HepG2 (cell line): ENCODE results near the gene N4BP2L1. TPM values are rescaled to one million over a fixed set of nuclear protein-coding genes. Genes with fewer than 3 reads are reported as not detected.

Experiments used
- AGO2 ChIP-seq: fragments of 200-400 bp; formaldehyde crosslinking; optimal IDR thresholded peaks from 2 replicates; pipeline ENCODE3; 2017; ENCODE audit warnings: mild to moderate bottlenecking, low read depth, low read length, moderate library complexity
- CAMTA2 ChIP-seq: sonication (generic); formaldehyde crosslinking; IDR thresholded peaks from 2 replicates; pipeline ENCODE4 v1.4.0; 2020; ENCODE audit warnings: mild to moderate bottlenecking, missing genetic modification reagents, borderline replicate concordance
- FOXP1 ChIP-seq, 2 experiments: fragments of 450-650 bp in 1 of 2; IDR thresholded peaks; 2 replicates each; pipeline ENCODE4 v1.6.1; 2017 to 2018; ENCODE audit warnings: antibody characterized with exemption in 1 of 2
- GTF3A ChIP-seq: sonication (generic); formaldehyde crosslinking; conservative IDR thresholded peaks from 2 replicates; pipeline ENCODE4 v1.4.0; 2020; ENCODE audit warnings: mild to moderate bottlenecking, missing genetic modification reagents
- HNF4G ChIP-seq, 2 experiments: sonication (generic) in 1 of 2; formaldehyde crosslinking in 1 of 2; IDR thresholded peaks; 2 replicates each; pipeline versions ENCODE4 v1.4.0 to v1.6.1; 2011 to 2020; ENCODE audit warnings: borderline replicate concordance in 2 of 2, low read depth in 2 of 2, mild to moderate bottlenecking in 2 of 2, low read length in 1 of 2, missing genetic modification reagents in 1 of 2, moderate library complexity in 1 of 2
- HOXA5 ChIP-seq: sonication (generic); formaldehyde crosslinking; IDR thresholded peaks from 2 replicates; pipeline ENCODE4 v1.4.0; 2020; ENCODE audit warnings: missing genetic modification reagents
- MATR3 ChIP-seq: sonication (generic); formaldehyde crosslinking; IDR thresholded peaks from 2 replicates; pipeline ENCODE4 v1.4.0; 2020; ENCODE audit warnings: missing genetic modification reagents
- MIER3 ChIP-seq: IDR thresholded peaks from 2 replicates; pipeline ENCODE4 v1.6.1; 2016; ENCODE audit warnings: missing compliant biosample characterization, borderline replicate concordance
- NCOA1 ChIP-seq: sonication (generic); formaldehyde crosslinking; IDR thresholded peaks from 2 replicates; pipeline ENCODE4 v1.9.0; 2021; ENCODE audit warnings: missing genetic modification reagents
- PHF21A ChIP-seq: sonication (generic); formaldehyde crosslinking; IDR thresholded peaks from 2 replicates; pipeline ENCODE4 v1.5.0; 2020; ENCODE audit warnings: mild to moderate bottlenecking, missing genetic modification reagents
- SNRNP70 ChIP-seq: fragments of 200-400 bp; formaldehyde crosslinking; IDR thresholded peaks from 2 replicates; pipeline ENCODE4 v1.6.1; 2017; ENCODE audit warnings: mild to moderate bottlenecking, low read depth, low read length, moderate library complexity
- TARDBP ChIP-seq: sonication (generic); formaldehyde crosslinking; IDR thresholded peaks from 2 replicates; pipeline ENCODE4 v1.8.0; 2022; ENCODE audit warnings: mild to moderate bottlenecking, missing genetic modification reagents
- ZFP1 ChIP-seq: IDR thresholded peaks from 2 replicates; pipeline ENCODE4 v1.6.1; 2016
- ZFX ChIP-seq: sonication (generic); formaldehyde crosslinking; IDR thresholded peaks from 2 replicates; pipeline ENCODE4 v1.4.0; 2020; ENCODE audit warnings: mild to moderate bottlenecking, low read depth, missing genetic modification reagents, moderate library complexity
- ZNF207 ChIP-seq: fragments of 450-650 bp; IDR thresholded peaks from 2 replicates; pipeline ENCODE4 v1.6.1; 2016; ENCODE audit warnings: antibody characterized with exemption, borderline replicate concordance
- ZNF30 ChIP-seq: sonication (generic); formaldehyde crosslinking; IDR thresholded peaks from 2 replicates; pipeline ENCODE4 v1.5.0; 2020; ENCODE audit warnings: mild to moderate bottlenecking, missing genetic modification reagents
- ZNF580 ChIP-seq: IDR thresholded peaks from 2 replicates; pipeline ENCODE4 v1.6.1; 2016; ENCODE audit warnings: low read depth, borderline replicate concordance
- ZNF619 ChIP-seq: sonication (generic); formaldehyde crosslinking; IDR thresholded peaks from 2 replicates; pipeline ENCODE4 v1.4.0; 2020; ENCODE audit warnings: mild to moderate bottlenecking, missing genetic modification reagents
- ZNF703 ChIP-seq: sonication (generic); formaldehyde crosslinking; IDR thresholded peaks from 2 replicates; pipeline ENCODE4 v1.5.1; 2020; ENCODE audit warnings: missing genetic modification reagents, mild to moderate bottlenecking, moderate library complexity, borderline replicate concordance
- ZNF740 ChIP-seq: sonication (generic); formaldehyde crosslinking; IDR thresholded peaks from 2 replicates; pipeline ENCODE4 v1.4.0; 2020; ENCODE audit warnings: missing genetic modification reagents
- ZNF776 ChIP-seq: sonication (generic); formaldehyde crosslinking; IDR thresholded peaks from 2 replicates; pipeline ENCODE4 v1.4.0; 2020; ENCODE audit warnings: mild to moderate bottlenecking, missing genetic modification reagents
- polyA plus RNA-seq, 8 experiments: library from polyadenylated mRNA; depleted of rRNA in 3 of 8; stranded (reverse) in 7 of 8; unstranded in 1 of 8; fragments of >200 nt; fragmentation: Illumina TruSeq in 4 of 8; extraction: Trizol in 4 of 8; gene quantifications; 2 replicates each; pipeline versions ENCODE4 v1.2.1 to v1.2.3, GENCODE V29; 2011 to 2016; ENCODE audit warnings: low read depth in 4 of 8, missing spikeins in 1 of 8, mixed read lengths in 1 of 8; ENCODE audit not compliant: insufficient read depth in 1 of 8
- total RNA-seq, 5 experiments: library from RNA; depleted of rRNA; stranded (reverse); fragments of >200 nt; fragmentation: Illumina TruSeq; extraction: Trizol; gene quantifications; 2 replicates each; pipeline ENCODE4 v1.2.3, GENCODE V29; 2016; ENCODE audit warnings: low read depth in 1 of 5
- TF ChIP-seq, protein P1 (sequence below): sonication (generic); formaldehyde crosslinking; IDR thresholded peaks from 2 replicates; pipeline ENCODE4 v1.8.1; 2023; ENCODE audit warnings: missing genetic modification reagents, mild to moderate bottlenecking, borderline replicate concordance
- TF ChIP-seq, protein P2 (sequence below): IDR thresholded peaks from 2 replicates; pipeline ENCODE4 v1.6.1; 2016; ENCODE audit warnings: missing genetic modification reagents, missing compliant biosample characterization
- TF ChIP-seq, protein P3 (sequence below): sonication (generic); formaldehyde crosslinking; IDR thresholded peaks from 2 replicates; pipeline ENCODE4 v1.9.0; 2021; ENCODE audit warnings: missing genetic modification reagents, mild to moderate bottlenecking, borderline replicate concordance
- TF ChIP-seq, protein P4 (sequence below): sonication (generic); formaldehyde crosslinking; IDR thresholded peaks from 2 replicates; pipeline ENCODE4 v1.5.1; 2020; ENCODE audit warnings: mild to moderate bottlenecking, moderate library complexity, missing genetic modification reagents
- TF ChIP-seq, protein P5 (sequence below): conservative IDR thresholded peaks from 2 replicates; pipeline ENCODE4 v1.6.1; 2018; ENCODE audit warnings: missing genetic modification reagents

The N4BP2L1 gene
- total and polyA plus RNA-seq, 2 of the 13 experiments (the other 11 are each of a cell fraction or from before 2014, with no cell fraction given): 13.2 to 34.5 TPM

- no peak for TF ChIP-seq MATR3 (CRISPR knock-in tag)
- no peak for TF ChIP-seq FOXP1 (IDR thresholded peaks at IDR 0.05)
- TF ChIP-seq FOXP1 (CRISPR knock-in tag; IDR thresholded peaks at IDR 0.05): peak; percentile 64
- TF ChIP-seq, protein P1, sequence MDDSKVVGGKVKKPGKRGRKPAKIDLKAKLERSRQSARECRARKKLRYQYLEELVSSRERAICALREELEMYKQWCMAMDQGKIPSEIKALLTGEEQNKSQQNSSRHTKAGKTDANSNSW (CRISPR knock-in tag): no peak
- no peak for TF ChIP-seq ZNF619
- no peak for TF ChIP-seq ZNF580 (CRISPR knock-in tag)
- TF ChIP-seq, protein P2, sequence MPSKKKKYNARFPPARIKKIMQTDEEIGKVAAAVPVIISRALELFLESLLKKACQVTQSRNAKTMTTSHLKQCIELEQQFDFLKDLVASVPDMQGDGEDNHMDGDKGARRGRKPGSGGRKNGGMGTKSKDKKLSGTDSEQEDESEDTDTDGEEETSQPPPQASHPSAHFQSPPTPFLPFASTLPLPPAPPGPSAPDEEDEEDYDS: no peak
- TF ChIP-seq, protein P3, sequence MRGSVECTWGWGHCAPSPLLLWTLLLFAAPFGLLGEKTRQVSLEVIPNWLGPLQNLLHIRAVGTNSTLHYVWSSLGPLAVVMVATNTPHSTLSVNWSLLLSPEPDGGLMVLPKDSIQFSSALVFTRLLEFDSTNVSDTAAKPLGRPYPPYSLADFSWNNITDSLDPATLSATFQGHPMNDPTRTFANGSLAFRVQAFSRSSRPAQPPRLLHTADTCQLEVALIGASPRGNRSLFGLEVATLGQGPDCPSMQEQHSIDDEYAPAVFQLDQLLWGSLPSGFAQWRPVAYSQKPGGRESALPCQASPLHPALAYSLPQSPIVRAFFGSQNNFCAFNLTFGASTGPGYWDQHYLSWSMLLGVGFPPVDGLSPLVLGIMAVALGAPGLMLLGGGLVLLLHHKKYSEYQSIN (CRISPR knock-in tag): no peak
- TF ChIP-seq ZNF30 (CRISPR knock-in tag): no peak
- TF ChIP-seq, protein P4, sequence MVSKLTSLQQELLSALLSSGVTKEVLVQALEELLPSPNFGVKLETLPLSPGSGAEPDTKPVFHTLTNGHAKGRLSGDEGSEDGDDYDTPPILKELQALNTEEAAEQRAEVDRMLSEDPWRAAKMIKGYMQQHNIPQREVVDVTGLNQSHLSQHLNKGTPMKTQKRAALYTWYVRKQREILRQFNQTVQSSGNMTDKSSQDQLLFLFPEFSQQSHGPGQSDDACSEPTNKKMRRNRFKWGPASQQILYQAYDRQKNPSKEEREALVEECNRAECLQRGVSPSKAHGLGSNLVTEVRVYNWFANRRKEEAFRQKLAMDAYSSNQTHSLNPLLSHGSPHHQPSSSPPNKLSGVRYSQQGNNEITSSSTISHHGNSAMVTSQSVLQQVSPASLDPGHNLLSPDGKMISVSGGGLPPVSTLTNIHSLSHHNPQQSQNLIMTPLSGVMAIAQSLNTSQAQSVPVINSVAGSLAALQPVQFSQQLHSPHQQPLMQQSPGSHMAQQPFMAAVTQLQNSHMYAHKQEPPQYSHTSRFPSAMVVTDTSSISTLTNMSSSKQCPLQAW: no peak
- TF ChIP-seq ZNF703 (CRISPR knock-in tag): no peak
- TF ChIP-seq GTF3A: no peak
- TF ChIP-seq ZNF776: no peak
- TF ChIP-seq MIER3 (CRISPR knock-in tag): peak; percentile 63; the same call in 1 of the 2 replicates
- TF ChIP-seq, protein P5, sequence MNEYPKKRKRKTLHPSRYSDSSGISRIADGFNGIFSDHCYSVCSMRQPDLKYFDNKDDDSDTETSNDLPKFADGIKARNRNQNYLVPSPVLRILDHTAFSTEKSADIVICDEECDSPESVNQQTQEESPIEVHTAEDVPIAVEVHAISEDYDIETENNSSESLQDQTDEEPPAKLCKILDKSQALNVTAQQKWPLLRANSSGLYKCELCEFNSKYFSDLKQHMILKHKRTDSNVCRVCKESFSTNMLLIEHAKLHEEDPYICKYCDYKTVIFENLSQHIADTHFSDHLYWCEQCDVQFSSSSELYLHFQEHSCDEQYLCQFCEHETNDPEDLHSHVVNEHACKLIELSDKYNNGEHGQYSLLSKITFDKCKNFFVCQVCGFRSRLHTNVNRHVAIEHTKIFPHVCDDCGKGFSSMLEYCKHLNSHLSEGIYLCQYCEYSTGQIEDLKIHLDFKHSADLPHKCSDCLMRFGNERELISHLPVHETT (CRISPR knock-in tag): no peak
- TF ChIP-seq NCOA1 (CRISPR knock-in tag): no peak
- TF ChIP-seq ZFX: no peak
- no peak for TF ChIP-seq ZNF740 (CRISPR knock-in tag)
- TF ChIP-seq ZNF207: no peak
- TF ChIP-seq HNF4G (IDR thresholded peaks at IDR 0.05; ENCODE audit: borderline replicate concordance, low read depth, low read length): peak; percentile 69; the same call in 1 of the 2 replicates
- peak; percentile 55; the same call in 1 of the 2 replicates for TF ChIP-seq HNF4G (CRISPR knock-in tag; IDR thresholded peaks at IDR 0.05; ENCODE audit: borderline replicate concordance, low read depth)
- peak; percentile 43; the same call in 1 of the 2 replicates for TF ChIP-seq TARDBP (CRISPR knock-in tag)
- TF ChIP-seq CAMTA2: no peak
- TF ChIP-seq AGO2: no peak
- TF ChIP-seq ZFP1 (CRISPR knock-in tag): no peak
- TF ChIP-seq SNRNP70: no peak
- peak; percentile 41; the same call in 1 of the 2 replicates for TF ChIP-seq PHF21A
- peak; percentile 28; the same call in 1 of the 2 replicates for TF ChIP-seq HOXA5 (CRISPR knock-in tag)
These were observed 18.3 kb upstream of the N4BP2L1 start (continued) for GRCh38 chr13:32446220-32446619.
